H9 (cell line): ENCODE results near the gene COX10. TPM values are rescaled to one million over a fixed set of nuclear protein-coding genes. Genes with fewer than 3 reads are reported as not detected.
A peak's percentile ranks its signal among the peaks of the same experiment; 100 is the strongest.

ENCODE experiments used
- DNase-seq: peaks from one replicate; pipeline ENCODE4 v3.0.0-alpha.2; 2017
- H2AFZ ChIP-seq: one replicate; pipeline ENCODE4 v1.6.1; 2013; ENCODE audit warnings: mild to moderate bottlenecking, low read length, control low read depth, moderate library complexity
- H2AK5ac ChIP-seq: 2 replicates; pipeline ENCODE4 v1.6.1; 2013; ENCODE audit warnings: low read length, control low read depth, mixed read lengths; ENCODE audit not compliant: insufficient read length
- H2BK120ac ChIP-seq: one replicate; pipeline ENCODE4 v1.6.1; 2013; ENCODE audit warnings: low read depth, mild to moderate bottlenecking, low read length, control low read depth, inconsistent platforms; ENCODE audit not compliant: poor library complexity, severe bottlenecking
- H2BK12ac ChIP-seq: 2 replicates; pipeline ENCODE4 v1.6.1; 2013; ENCODE audit warnings: low read length, control low read depth, mixed read lengths, low read depth; ENCODE audit not compliant: insufficient read length
- H2BK15ac ChIP-seq: 2 replicates; pipeline ENCODE4 v1.6.1; 2013; ENCODE audit warnings: low read depth, low read length, control low read depth
- H2BK20ac ChIP-seq: one replicate; pipeline ENCODE4 v1.6.1; 2013; ENCODE audit warnings: low read depth, mild to moderate bottlenecking, low read length, control low read depth, inconsistent platforms; ENCODE audit not compliant: poor library complexity, severe bottlenecking
- H2BK5ac ChIP-seq: 2 replicates; pipeline ENCODE4 v1.6.1; 2013; ENCODE audit warnings: low read length, control low read depth, mixed read lengths; ENCODE audit not compliant: insufficient read length
- H3K14ac ChIP-seq: 2 replicates; pipeline ENCODE4 v1.6.1; 2013; ENCODE audit warnings: low read length, control low read depth; ENCODE audit not compliant: insufficient read depth
- H3K18ac ChIP-seq: 2 replicates; pipeline ENCODE4 v1.6.1; 2013; ENCODE audit warnings: low read depth, mild to moderate bottlenecking, mixed read lengths, low read length, control low read depth; ENCODE audit not compliant: insufficient read length
- H3K23ac ChIP-seq: 2 replicates; pipeline ENCODE4 v1.6.1; 2013; ENCODE audit warnings: low read length, control low read depth, mixed read lengths, low read depth; ENCODE audit not compliant: insufficient read length
- H3K23me2 ChIP-seq: 2 replicates; pipeline ENCODE4 v1.6.1; 2013; ENCODE audit warnings: low read depth, mild to moderate bottlenecking, mixed read lengths, low read length, control low read depth; ENCODE audit not compliant: insufficient read length, poor library complexity, severe bottlenecking
- H3K27ac ChIP-seq: 2 replicates; pipeline ENCODE4 v1.5.1; 2013; ENCODE audit warnings: low read length, control low read depth, mixed read lengths, low read depth; ENCODE audit not compliant: insufficient read length
- H3K27me3 ChIP-seq: 2 replicates; pipeline ENCODE4 v1.6.1; 2013; ENCODE audit warnings: low read length, control low read depth, inconsistent platforms; ENCODE audit not compliant: insufficient read depth
- H3K4ac ChIP-seq: 2 replicates; pipeline ENCODE4 v1.6.1; 2013; ENCODE audit warnings: low read depth, mild to moderate bottlenecking, control low read depth, inconsistent platforms, low read length, moderate library complexity
- H3K4me1 ChIP-seq: 2 replicates; pipeline ENCODE4 v1.6.1; 2013; ENCODE audit warnings: low read length, control low read depth, inconsistent platforms; ENCODE audit not compliant: insufficient read depth
- H3K4me2 ChIP-seq: 2 replicates; pipeline ENCODE4 v1.6.1; 2013; ENCODE audit warnings: low read length, control low read depth, mixed read lengths; ENCODE audit not compliant: insufficient read length, insufficient read depth
- H3K56ac ChIP-seq: 2 replicates; pipeline ENCODE4 v1.6.1; 2013; ENCODE audit warnings: low read depth, mild to moderate bottlenecking, mixed read lengths, low read length, control low read depth; ENCODE audit not compliant: insufficient read length
- H3K79me1 ChIP-seq: 2 replicates; pipeline ENCODE4 v1.6.1; 2013; ENCODE audit warnings: low read depth, mild to moderate bottlenecking, moderate library complexity, low read length, control low read depth, inconsistent platforms; ENCODE audit not compliant: insufficient read depth, poor library complexity, severe bottlenecking
- H3K79me2 ChIP-seq: 2 replicates; pipeline ENCODE4 v1.6.1; 2013; ENCODE audit warnings: low read length, control low read depth, inconsistent platforms; ENCODE audit not compliant: insufficient read depth
- H3K9ac ChIP-seq: 2 replicates; pipeline ENCODE4 v1.6.1; 2013; ENCODE audit warnings: low read length, control low read depth, mixed read lengths; ENCODE audit not compliant: insufficient read length; ENCODE audit errors: extremely low read depth
- H3K9me3 ChIP-seq: one replicate; pipeline ENCODE4 v1.6.1; 2013; ENCODE audit warnings: low read depth, low read length, inconsistent platforms; ENCODE audit not compliant: control insufficient read depth
- H3T11ph ChIP-seq: one replicate; pipeline ENCODE4 v1.6.1; 2013; ENCODE audit warnings: mild to moderate bottlenecking, low read length, control low read depth, inconsistent platforms
- H4K20me1 ChIP-seq: one replicate; pipeline ENCODE4 v1.6.1; 2013; ENCODE audit not compliant: control insufficient read depth, insufficient read length, insufficient read depth
- H4K5ac ChIP-seq: 2 replicates; pipeline ENCODE4 v1.6.1; 2013; ENCODE audit warnings: low read depth, mild to moderate bottlenecking, mixed read lengths, low read length, control low read depth; ENCODE audit not compliant: insufficient read length
- H4K8ac ChIP-seq: replicated peaks from 2 replicates; pipeline ENCODE4 v1.6.1; 2013; ENCODE audit warnings: low read length, control low read depth, mixed read lengths, low read depth; ENCODE audit not compliant: insufficient read length
- H4K91ac ChIP-seq: 2 replicates; pipeline ENCODE4 v1.6.1; 2013; ENCODE audit warnings: low read depth, mild to moderate bottlenecking, moderate library complexity, mixed read lengths, low read length, control low read depth; ENCODE audit not compliant: insufficient read length
- H3K27ac Mint-ChIP-seq, 3 experiments: 2 replicates in 2 of 3; 3 replicates in 1 of 3; pipeline ENCODE4 v1.8.0; 2020 to 2021; ENCODE audit warnings: mixed read lengths in 3 of 3, mild to moderate bottlenecking in 1 of 3, moderate library complexity in 1 of 3
- H3K27me3 Mint-ChIP-seq: 2 replicates; pipeline ENCODE4 v1.8.0; 2021; ENCODE audit warnings: low read depth, mild to moderate bottlenecking, moderate library complexity, mixed read lengths
- H3K36me3 Mint-ChIP-seq, 3 experiments: 2 replicates in 2 of 3; 3 replicates in 1 of 3; pipeline ENCODE4 v1.8.0; 2020 to 2021; ENCODE audit warnings: low read depth in 3 of 3, mixed read lengths in 3 of 3; ENCODE audit not compliant: insufficient read depth in 1 of 3
- H3K4me1 Mint-ChIP-seq, 2 experiments: 2 replicates each; pipeline ENCODE4 v1.8.0; 2020; ENCODE audit warnings: mixed read lengths in 2 of 2
- H3K4me3 Mint-ChIP-seq, 2 experiments: 2 replicates in 1 of 2; 3 replicates in 1 of 2; pipeline ENCODE4 v1.8.0; 2020 to 2021; ENCODE audit warnings: mild to moderate bottlenecking in 2 of 2, mixed read lengths in 2 of 2, moderate library complexity in 1 of 2
- H3K9me3 Mint-ChIP-seq, 2 experiments: 2 replicates in 1 of 2; 3 replicates in 1 of 2; pipeline ENCODE4 v1.8.0; 2020; ENCODE audit warnings: mild to moderate bottlenecking in 2 of 2, mixed read lengths in 2 of 2, moderate library complexity in 1 of 2
- CTCF ChIP-seq: fragments of 200-600 bp; sonication (generic); conservative IDR thresholded peaks from 3 replicates; pipeline ENCODE4 v1.8.0; 2021; ENCODE audit warnings: antibody characterized with exemption, mild to moderate bottlenecking
- WGBS: extraction: QIAGEN DNeasy Blood & Tissue Kit; methylation state at CpG from one replicate; pipeline ENCODE4 v1.1.7; 2013; ENCODE audit warnings: missing lambda C conversion rate, low lambda C conversion rate, mixed read lengths; ENCODE audit not compliant: insufficient read length; ENCODE audit errors: extremely low coverage; 5-methylcytosine and 5-hydroxymethylcytosine counted together
- total RNA-seq: library from RNA; stranded (reverse); gene quantifications from 2 replicates; pipeline ENCODE4 v1.2.1, GENCODE V29; 2021

The COX10 gene
- total RNA-seq, 1 experiment from 2014 or later, result 20.6 TPM

GRCh38 chr17:14196377-14196997, 127.2 kb downstream of the COX10 start:
- peaks cover 2 to 7% of the 10 kb centered on the region in 2 experiments; a peak in 3 of 4 replicates for H3K4me1 Mint-ChIP-seq
- Histone ChIP-seq H2BK5ac (no peak overlapping the region), H3T11ph (no peak overlapping the region), H2BK20ac (no peak overlapping the region), H3K56ac (no peak overlapping the region), H3K27ac (no peak overlapping the region), H2BK120ac (no peak overlapping the region), H3K9ac (no peak overlapping the region), H3K79me2 (no peaks in the 10 kb centered on the region), H3K18ac (no peak overlapping the region), H3K9me3 (no peaks in the 10 kb centered on the region), H2BK12ac (no peak overlapping the region), H3K79me1 (no peaks in the 10 kb centered on the region), H4K20me1 (no peaks in the 10 kb centered on the region), H2AFZ (no peak overlapping the region), H3K4me2 (no peak overlapping the region), H3K14ac (no peak overlapping the region), H2BK15ac (no peak overlapping the region), H3K27me3 (no peaks in the 10 kb centered on the region), H3K23ac (no peak overlapping the region), H3K4ac (no peak overlapping the region), H3K4me1 (no peaks in the 10 kb centered on the region), H2AK5ac (no peak overlapping the region), H3K23me2 (no peaks in the 10 kb centered on the region), H4K5ac (no peak overlapping the region), H4K8ac (no peak overlapping the region), H4K91ac (no peak overlapping the region)
- peaks cover 0 to 4% (median 0%) of the 10 kb centered on the region in 3 experiments; a peak in 2 of 7 replicates for H3K36me3 Mint-ChIP-seq
- no peaks in the 10 kb centered on the region for H3K9me3 Mint-ChIP-seq
- peak overlapping the region in 1 of 3 experiments; percentile 3; a peak in 2 of 7 replicates for H3K27ac Mint-ChIP-seq
- WGBS, result no CpG with 5 or more reads among the region's 4 CpGs
- peak; percentile 51 for TF ChIP-seq CTCF
- DNase-seq, result no peak
- H3K4me3 Mint-ChIP-seq, result no peak overlapping the region
- H3K27me3 Mint-ChIP-seq, result no peaks in the 10 kb centered on the region
